ENCODE data around the gene TRIB2. TPM values are rescaled to one million over a fixed set of nuclear protein-coding genes. Genes with fewer than 3 reads are reported as not detected.

Gene TRIB2
- total and polyA plus RNA-seq, 2 donors (not counting 3 experiments of a cell fraction or from before 2014, with no cell fraction given), result 15.8 to 20.5 TPM

DNA sequence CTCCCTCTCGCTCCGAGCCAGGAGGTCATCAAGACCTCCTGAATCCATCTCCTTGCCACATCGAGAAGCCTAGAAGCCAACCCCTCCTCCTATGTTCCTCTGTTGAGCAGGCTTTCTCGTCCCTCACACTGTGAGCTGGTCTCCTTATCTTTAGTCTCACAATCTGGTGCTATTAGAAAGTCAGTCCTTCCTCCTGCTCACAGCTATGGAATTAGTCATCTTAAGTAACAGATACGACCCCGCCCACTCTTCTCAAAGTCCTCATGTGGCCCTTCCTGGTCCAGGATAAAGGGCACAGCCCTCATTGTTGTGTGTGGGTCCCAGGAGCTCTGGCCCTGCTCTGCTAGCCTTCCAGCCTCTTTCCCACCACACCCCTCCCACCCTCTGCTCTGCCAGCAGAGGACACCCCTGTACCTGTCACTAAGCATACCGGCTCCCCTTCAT is 41.4 kb upstream of the TRIB2 start:
- Histone ChIP-seq H3K4me1 (ENCODE audit: control insufficient read depth, extremely low read depth, insufficient read depth, low read length) (peaks cover 33% of the 10 kb centered on the region), H3K4me2 (ENCODE audit: insufficient read depth, low read length) (peak overlapping the region; percentile 26), H3K27ac (ENCODE audit: insufficient read depth, low read depth, low read length) (peak overlapping the region; percentile 81), H2AFZ (ENCODE audit: low read depth, low read length) (peak overlapping the region; percentile 8), H3K79me2 (ENCODE audit: control insufficient read depth, insufficient read depth, low read length) (no peaks in the 10 kb centered on the region), H3K9ac (replicated peaks; ENCODE audit: extremely low read depth, insufficient read depth, low read length) (peak overlapping the region; percentile 15), H3K9me1 (replicated peaks; ENCODE audit: control insufficient read depth, extremely low read depth, insufficient read depth, low read length) (no peaks in the 10 kb centered on the region), H4K20me1 (replicated peaks; ENCODE audit: control insufficient read depth, extremely low read depth, insufficient read depth, low read length) (no peaks in the 10 kb centered on the region), H3K9me3 (replicated peaks; ENCODE audit: control insufficient read depth, insufficient read depth, low read length) (no peaks in the 10 kb centered on the region), H3K27me3 (ENCODE audit: control insufficient read depth in 2 of 2, insufficient read depth in 2 of 2, low read length in 2 of 2) (no peaks in the 10 kb centered on the region), H3K4me3 (replicated peaks in 1 of 3; ENCODE audit: insufficient read depth in 1 of 3, low read depth in 1 of 3, low read length in 3 of 3) (no peak overlapping the region), H3K36me3 (ENCODE audit: control insufficient read depth in 2 of 2, extremely low read depth in 1 of 2, insufficient read depth in 2 of 2, low read length in 2 of 2) (no peaks in the 10 kb centered on the region)
- DNase-seq (ENCODE audit: low read depth, low spot score), result peak; percentile 69
- dilution Hi-C loops (cut with MboI; ENCODE audit: extremely low pct_ligation_motif_present, low sequenced_read_pairs) (no loop called here), intact Hi-C loops (cut with micrococcal nuclease) (loop anchor here (1.0 kb wide), 3 partner anchors 10 to 41 kb away; partner anchors contain the start of gene TRIB2)
- ChIA-PET CTCF (interaction anchor here (0.7 to 4.9 kb wide), 8 partner anchors 9 to 846 kb away, joined by 3 to 36 read pairs (median 3); partner anchors contain the start of gene TRIB2), POLR2A (no interaction called here)
- TF ChIP-seq JUN (IDR thresholded peaks at IDR 0.05; ENCODE audit: borderline replicate concordance, insufficient read depth, insufficient read length, low read depth), result no peak
- no peak for TF ChIP-seq MYC (IDR thresholded peaks at IDR 0.05; ENCODE audit: low read depth, low read length)
- TF ChIP-seq GATA2 (IDR thresholded peaks at IDR 0.05; ENCODE audit: insufficient read depth, insufficient read length, low read depth, low read length), result peak; percentile 30
- no peak for TF ChIP-seq EZH2 (IDR thresholded peaks at IDR 0.05; ENCODE audit: borderline replicate concordance, low read depth, low read length, severe bottlenecking)
- TF ChIP-seq FOS (IDR thresholded peaks at IDR 0.05; ENCODE audit: borderline replicate concordance, insufficient read depth, low read length), result peak; percentile 5
- TF ChIP-seq, protein P1, sequence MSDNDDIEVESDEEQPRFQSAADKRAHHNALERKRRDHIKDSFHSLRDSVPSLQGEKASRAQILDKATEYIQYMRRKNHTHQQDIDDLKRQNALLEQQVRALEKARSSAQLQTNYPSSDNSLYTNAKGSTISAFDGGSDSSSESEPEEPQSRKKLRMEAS (IDR thresholded peaks at IDR 0.05; ENCODE audit: insufficient read depth, insufficient read length), result no peak
- TF ChIP-seq POLR2AphosphoS5 (IDR thresholded peaks at IDR 0.05; ENCODE audit: insufficient read depth, low read depth, low read length), result no peak
- TF ChIP-seq POLR2A (IDR thresholded peaks at IDR 0.05; ENCODE audit: low read depth, low read length), result no peak
- TF ChIP-seq, protein P2, sequence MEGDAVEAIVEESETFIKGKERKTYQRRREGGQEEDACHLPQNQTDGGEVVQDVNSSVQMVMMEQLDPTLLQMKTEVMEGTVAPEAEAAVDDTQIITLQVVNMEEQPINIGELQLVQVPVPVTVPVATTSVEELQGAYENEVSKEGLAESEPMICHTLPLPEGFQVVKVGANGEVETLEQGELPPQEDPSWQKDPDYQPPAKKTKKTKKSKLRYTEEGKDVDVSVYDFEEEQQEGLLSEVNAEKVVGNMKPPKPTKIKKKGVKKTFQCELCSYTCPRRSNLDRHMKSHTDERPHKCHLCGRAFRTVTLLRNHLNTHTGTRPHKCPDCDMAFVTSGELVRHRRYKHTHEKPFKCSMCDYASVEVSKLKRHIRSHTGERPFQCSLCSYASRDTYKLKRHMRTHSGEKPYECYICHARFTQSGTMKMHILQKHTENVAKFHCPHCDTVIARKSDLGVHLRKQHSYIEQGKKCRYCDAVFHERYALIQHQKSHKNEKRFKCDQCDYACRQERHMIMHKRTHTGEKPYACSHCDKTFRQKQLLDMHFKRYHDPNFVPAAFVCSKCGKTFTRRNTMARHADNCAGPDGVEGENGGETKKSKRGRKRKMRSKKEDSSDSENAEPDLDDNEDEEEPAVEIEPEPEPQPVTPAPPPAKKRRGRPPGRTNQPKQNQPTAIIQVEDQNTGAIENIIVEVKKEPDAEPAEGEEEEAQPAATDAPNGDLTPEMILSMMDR (IDR thresholded peaks at IDR 0.05; ENCODE audit: extremely low read depth in 1 of 2, insufficient read depth in 1 of 2, low read depth in 1 of 2, low read length in 2 of 2), result no peak
- no TSS peak for BruUV-seq (replicated peaks)
- no peak for FAIRE-seq
